Measurements from ENCODE around the gene RPGRIP1L.

Gene RPGRIP1L

DNA sequence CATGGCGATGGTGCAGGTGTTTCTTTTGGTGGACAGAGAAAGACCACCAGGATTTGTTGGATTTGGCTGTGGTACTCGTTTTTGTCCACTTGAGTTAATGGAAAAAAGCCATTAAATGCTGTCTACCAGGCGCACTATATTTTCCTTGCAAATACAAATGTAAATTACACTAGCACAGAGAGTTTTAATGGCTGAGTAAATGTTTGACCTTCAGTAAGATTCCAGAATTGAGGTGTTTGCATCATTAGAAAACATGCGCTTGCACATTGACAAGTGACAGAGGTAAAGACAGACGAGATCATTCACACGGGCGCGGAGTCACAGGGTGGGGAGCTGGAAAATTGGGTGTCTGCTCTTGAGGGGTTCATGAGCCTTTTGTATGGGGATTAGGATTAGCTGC is 147.1 kb downstream of the RPGRIP1L start:
- FAIRE-seq (no peak), DNase-seq (ENCODE audit: low spot score) (no peak)

DNA sequence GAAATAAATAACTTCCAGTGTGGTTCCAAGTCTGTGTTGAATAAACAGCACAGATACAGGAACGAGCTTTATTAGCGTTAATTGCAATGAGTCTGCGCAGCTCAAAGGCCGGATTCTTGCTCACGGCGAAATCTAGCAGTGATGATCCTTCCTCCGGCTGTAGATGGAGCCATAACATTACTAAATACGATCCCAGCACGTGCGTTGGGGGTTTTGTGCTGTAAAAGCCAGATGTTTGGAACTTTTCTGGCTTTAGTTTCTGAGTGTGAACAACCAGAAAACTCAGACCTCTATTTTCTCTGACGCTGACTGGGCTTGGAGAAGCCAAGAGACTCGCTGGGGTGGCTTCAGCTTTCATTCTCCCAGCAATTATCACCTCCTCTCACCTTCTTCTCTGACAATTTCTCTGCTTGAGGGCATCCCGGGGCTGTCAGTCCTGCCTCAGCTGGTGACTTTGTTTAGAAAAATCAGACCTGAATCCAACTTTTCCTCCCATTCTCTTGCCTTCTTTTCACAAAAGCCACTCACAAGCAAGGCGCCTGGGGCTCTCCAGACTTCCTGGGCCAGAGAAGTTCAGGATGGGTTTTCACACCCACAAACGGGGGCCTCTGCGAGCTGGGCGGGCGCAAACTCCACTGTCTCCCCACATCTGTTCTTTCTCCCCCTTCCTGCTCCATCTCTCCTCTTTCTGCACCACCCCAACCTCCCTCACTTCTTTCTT is 153.5 kb downstream of the RPGRIP1L start:
- DNase-seq (ENCODE audit: low spot score) (peak; percentile 64), FAIRE-seq (peak; percentile 35)
